T-cell (primary cell): Measurements from ENCODE around the gene ERVK3-1. TPM values are rescaled to one million over a fixed set of nuclear protein-coding genes. Genes with fewer than 3 reads are reported as not detected.

Experiments used
- ATAC-seq, 4 experiments: fragments of 200-7000 bp in 3 of 4; fragments of 150-1000 bp in 1 of 4; cut with Tn5 transposase; replicated peaks in 1 of 4; 1 replicate in 3 of 4; 2 replicates in 1 of 4; pipeline ENCODE4 v1.10.0; 2021; ENCODE audit warnings: moderate library complexity in 3 of 4, mild to moderate bottlenecking in 2 of 4, moderate number of reproducible peaks in 1 of 4
- CTCF ChIA-PET, 2 donors: fragments of 300-600 bp; sonication (Branson Sonifier 250); formaldehyde crosslinking; loops; one replicate each; lab custom pipeline; 2022; ENCODE audit warnings: antibody characterized with exemption in 2 of 2; lab: Charles Lee
- POLR2A ChIA-PET, 2 donors: fragments of 300-600 bp; sonication (Branson Sonifier 250); formaldehyde crosslinking; loops; one replicate each; lab custom pipeline; 2022; ENCODE audit warnings: antibody characterized with exemption in 2 of 2; lab: Charles Lee
- DNase-seq, 35 experiments: peaks; one replicate each; pipeline versions ENCODE4 v3.0.0 to v3.0.0-alpha.2; 2013 to 2023
- H3K27ac ChIP-seq: one replicate; pipeline ENCODE4 v1.5.1; 2013; ENCODE audit warnings: low read length
- H3K27me3 ChIP-seq, 2 experiments: replicated peaks in 1 of 2; 1 replicate in 1 of 2; 2 replicates in 1 of 2; pipeline versions ENCODE4 v1.6.1 to v1.7.0; 2013; ENCODE audit warnings: low read length in 1 of 2, mixed read lengths in 1 of 2; ENCODE audit not compliant: control insufficient read depth in 2 of 2, insufficient read depth in 2 of 2; ENCODE audit errors: extremely low read depth in 1 of 2
- H3K36me3 ChIP-seq, 2 donors: 1 replicate in 1 of 2; 2 replicates in 1 of 2; pipeline versions ENCODE4 v1.6.1 to v1.7.0; 2013; ENCODE audit warnings: low read length in 1 of 2; ENCODE audit not compliant: control insufficient read depth in 2 of 2, insufficient read depth in 1 of 2; ENCODE audit errors: extremely low read depth in 1 of 2
- H3K4me1 ChIP-seq, 2 experiments: 1 replicate in 1 of 2; 2 replicates in 1 of 2; pipeline versions ENCODE4 v1.6.1 to v1.7.0; 2013; ENCODE audit warnings: low read length in 2 of 2, mixed read lengths in 1 of 2; ENCODE audit not compliant: insufficient read depth in 2 of 2, control insufficient read depth in 1 of 2; ENCODE audit errors: extremely low read depth in 1 of 2
- H3K4me3 ChIP-seq, 2 donors: 1 replicate in 1 of 2; 2 replicates in 1 of 2; pipeline versions ENCODE4 v1.5.1 to v1.7.0; 2013; ENCODE audit warnings: mild to moderate bottlenecking in 2 of 2, low read length in 1 of 2, moderate library complexity in 1 of 2; ENCODE audit not compliant: control insufficient read depth in 1 of 2; ENCODE audit errors: extremely low read depth in 1 of 2
- H3K9me3 ChIP-seq: 2 replicates; pipeline ENCODE4 v1.7.0; 2013
- H3K27ac Mint-ChIP-seq, 2 donors: one replicate each; pipeline ENCODE4 v1.8.0; 2020 to 2021; ENCODE audit warnings: mild to moderate bottlenecking in 2 of 2, mixed read lengths in 2 of 2
- H3K27me3 Mint-ChIP-seq, 2 donors: one replicate each; pipeline ENCODE4 v1.8.0; 2021 to 2022; ENCODE audit warnings: mixed read lengths in 2 of 2
- H3K36me3 Mint-ChIP-seq: one replicate; pipeline ENCODE4 v1.8.0; 2021; ENCODE audit warnings: mixed read lengths
- H3K4me1 Mint-ChIP-seq, 3 donors: one replicate each; pipeline ENCODE4 v1.8.0; 2020 to 2022; ENCODE audit warnings: mixed read lengths in 3 of 3, mild to moderate bottlenecking in 1 of 3
- H3K4me3 Mint-ChIP-seq, 3 donors: one replicate each; pipeline ENCODE4 v1.8.0; 2020 to 2022; ENCODE audit warnings: mild to moderate bottlenecking in 3 of 3, mixed read lengths in 3 of 3, moderate library complexity in 3 of 3
- H3K9me3 Mint-ChIP-seq, 3 donors: one replicate each; pipeline ENCODE4 v1.8.0; 2020 to 2022; ENCODE audit warnings: mixed read lengths in 3 of 3
- WGBS: methylation state at CpG from one replicate; pipeline ENCODE4 v1.1.5; 2013; ENCODE audit warnings: missing lambda C conversion rate; ENCODE audit not compliant: insufficient coverage; 5-methylcytosine and 5-hydroxymethylcytosine counted together
- total RNA-seq, 35 experiments: library from RNA in 6 of 35; stranded (reverse) in 6 of 35; fragments of 120-200 nt in 1 of 35; gene quantifications; one replicate each; pipeline versions ENCODE4 v1.2.1 to v1.2.4 and lab custom pipeline; 2013 to 2026

Gene ERVK3-1
- total RNA-seq, 5 donors from 2014 or later (not counting 1 experiment from before 2014, with no cell fraction given), result 68.0 to 137 (median 81.9) TPM

DNA sequence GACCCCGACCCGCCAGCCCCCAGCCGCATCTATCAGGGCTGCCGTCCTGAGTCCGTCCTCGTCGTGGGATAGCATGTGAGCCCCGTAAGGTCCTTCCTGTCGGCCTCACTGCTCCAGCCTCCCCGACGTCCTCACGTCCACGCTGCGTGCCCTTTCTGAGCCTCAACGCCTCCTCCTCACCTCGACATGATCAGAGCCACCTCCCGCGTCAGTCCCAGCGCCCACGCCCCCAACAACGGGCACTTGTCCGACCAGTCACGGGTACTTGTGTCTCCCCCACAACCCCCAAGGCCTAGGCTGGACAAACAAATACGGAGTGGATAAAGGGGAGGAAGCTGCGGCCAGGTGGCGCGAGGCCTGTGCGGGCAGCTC, 56.7 kb downstream of the ERVK3-1 start:
- ChIA-PET CTCF (interaction anchor here in 1 of 2 donors (0.6 to 1.2 kb wide), 3 partner anchors 15 to 179 kb away, joined by 3 to 8 read pairs (median 4); no protein-coding TSS in a partner anchor), POLR2A (interaction anchor here in 1 of 2 donors (1.0 kb wide), 1 partner anchor 56 kb away, joined by 4 read pairs; no protein-coding TSS in a partner anchor)
- no peaks in the 10 kb centered on the region for H3K9me3 ChIP-seq
- no peaks in the 10 kb centered on the region for H3K36me3 ChIP-seq
- Mint-ChIP-seq H3K27ac (peak overlapping the region; percentile 75 to 90), H3K4me1 (peaks cover 11 to 21% (median 11%) of the 10 kb centered on the region in 3 donors), H3K4me3 (peak overlapping the region; percentile 83 to 92 (median 89)), H3K36me3 (no peaks in the 10 kb centered on the region), H3K27me3 (no peaks in the 10 kb centered on the region), H3K9me3 (no peaks in the 10 kb centered on the region)
- H3K27ac ChIP-seq, result peak overlapping the region; percentile 67
- WGBS, result 17% methylated on average over 20 of the region's 28 CpGs
- peak in 2 of 4 experiments; percentile 1 for ATAC-seq
- H3K4me3 ChIP-seq, result peak overlapping the region; percentile 83 to 86
- peaks cover 0 to 37% of the 10 kb centered on the region in 2 experiments for H3K4me1 ChIP-seq
- H3K27me3 ChIP-seq, result peaks cover 0 to 24% of the 10 kb centered on the region in 2 experiments
- peak in 6 of 35 experiments; percentile 6 to 32 (median 14) for DNase-seq

- Mint-ChIP-seq H3K36me3 (no peaks in the 10 kb centered on the region), H3K9me3 (no peaks in the 10 kb centered on the region), H3K27ac (peak within 1 kb of the TSS; percentile 80 to 90), H3K27me3 (no peaks in the 10 kb centered on the region), H3K4me1 (peaks cover 11 to 17% (median 11%) of the 10 kb centered on the region in 3 donors), H3K4me3 (peak within 1 kb of the TSS; percentile 83 to 92 (median 89))
- peaks cover 0 to 31% of the 10 kb centered on the region in 2 experiments for H3K4me1 ChIP-seq
- peak; percentile 87 to 96 (median 92) for ATAC-seq
- DNase-seq, result peak; percentile 90 to 99 (median 95)
- no peaks in the 10 kb centered on the region for H3K36me3 ChIP-seq
- ChIA-PET CTCF (interaction anchor here in 1 of 2 donors (0.6 to 1.2 kb wide), 6 partner anchors 15 to 179 kb away, joined by 3 to 8 read pairs (median 4); partner anchors contain the start of genes ZBTB45 and ZNF324B), POLR2A (interaction anchor here in 1 of 2 donors (0.7 to 1.0 kb wide), 2 partner anchors 52 to 56 kb away, joined by 3 to 4 read pairs; no protein-coding TSS in a partner anchor)
- peak within 1 kb of the TSS; percentile 67 for H3K27ac ChIP-seq
- H3K9me3 ChIP-seq, result no peaks in the 10 kb centered on the region
- H3K4me3 ChIP-seq, result peak within 1 kb of the TSS; percentile 83 to 86
- WGBS, result under 1% methylated on average over 73 of the region's 74 CpGs
- peaks cover 0 to 22% of the 10 kb centered on the region in 2 experiments for H3K27me3 ChIP-seq
Measured at GRCh38 chr19:58362272-58362994, 57.3 kb downstream of the ERVK3-1 start, which contains the start of gene ZNF497. Gene ZNF497 (minus strand): TSS chr19:58362751. CDS start chr19:58357635, 5,116 bp downstream.

- POLR2A ChIA-PET, result interaction anchor here (0.6 to 1.1 kb wide), 2 partner anchors 16 to 37 kb away, joined by 3 to 5 read pairs; partner anchors contain the start of gene ZSCAN22 (in 1 of the 2)
- no peaks in the 10 kb centered on the region for H3K9me3 ChIP-seq
- H3K4me3 Mint-ChIP-seq, result peak overlapping the region in 1 of 3 donors; percentile 37
- H3K27ac Mint-ChIP-seq, result no peak overlapping the region
- CTCF ChIA-PET, result interaction anchor here in 1 of 2 donors (1.0 kb wide), 1 partner anchor 37 kb away, joined by 3 read pairs; the partner anchor contains the start of gene ZSCAN22
- WGBS, result 59% methylated on average over 5 of the region's 5 CpGs
- no peaks in the 10 kb centered on the region for H3K36me3 Mint-ChIP-seq
- peaks cover 9 to 11% (median 10%) of the 10 kb centered on the region in 3 donors for H3K4me1 Mint-ChIP-seq
- no peak overlapping the region for H3K27ac ChIP-seq
- H3K4me1 ChIP-seq, result peaks cover 0 to 21% of the 10 kb centered on the region in 2 experiments
- no peak overlapping the region for H3K4me3 ChIP-seq
- ATAC-seq (no peak), DNase-seq (no peak)
- peaks cover 0 to 7% of the 10 kb centered on the region in 2 experiments for H3K27me3 ChIP-seq
- H3K27me3 Mint-ChIP-seq, result no peaks in the 10 kb centered on the region
- H3K36me3 ChIP-seq, result no peaks in the 10 kb centered on the region
- H3K9me3 Mint-ChIP-seq, result no peaks in the 10 kb centered on the region
Measured at GRCh38 chr19:58364146-58364545, 59.0 kb downstream of the ERVK3-1 start.

Other genes with a start within 250 kb of the ERVK3-1 start
- gene ZNF135, start 246.1 kb upstream of the ERVK3-1 start, total RNA-seq, result 1 to 10 TPM; 1.2 to 2.8 (median 2.1) TPM
- gene ZSCAN18, start 207.1 kb upstream of the ERVK3-1 start, total RNA-seq, result 10 to 100 TPM; 45.3 to 62.6 (median 52.4) TPM
- gene ZNF329, start 154.6 kb upstream of the ERVK3-1 start, total RNA-seq, result 10 to 100 TPM; 11.5 to 14.9 (median 14.1) TPM
- gene ZNF274, start 122.3 kb upstream of the ERVK3-1 start, total RNA-seq, result 10 to 100 TPM; 44.9 to 70.7 (median 63.4) TPM
- 10 to 100 TPM; 23.4 to 54.0 (median 47.1) TPM for gene ZNF544, start 76.5 kb upstream of the ERVK3-1 start, total RNA-seq
- gene ZNF8, start 26.4 kb upstream of the ERVK3-1 start, total RNA-seq, result 10 to 100 TPM in 2 of 5 donors, 1 to 10 TPM in 3; 8.6 to 11.0 (median 9.2) TPM
- gene ZSCAN22, start 21.6 kb downstream of the ERVK3-1 start, total RNA-seq, result 1 to 10 TPM; 1.9 to 6.9 (median 6.2) TPM
- 10 to 100 TPM; 15.4 to 31.1 (median 19.3) TPM for gene A1BG, start 48.1 kb downstream of the ERVK3-1 start, total RNA-seq
- 1 to 10 TPM in 4 of 5 donors, under 1 TPM in 1; 0.98 to 3.4 (median 2.2) TPM for gene ZNF497, start 57.4 kb downstream of the ERVK3-1 start, total RNA-seq
- 1 to 10 TPM; 1.7 to 6.0 (median 5.0) TPM for gene ZNF837, start 75.7 kb downstream of the ERVK3-1 start, total RNA-seq
- 1,000 to 10,000 TPM; 1,332 to 1,813 (median 1,414) TPM for gene RPS5, start 81.9 kb downstream of the ERVK3-1 start, total RNA-seq
- gene RNF225, start 90.3 kb downstream of the ERVK3-1 start, total RNA-seq, result 1 to 10 TPM in 1 of 5 donors, under 1 TPM in 3, not detected in 1; 0.44 to 1.9 (median 0.51) TPM
- gene ZNF584, start 103.3 kb downstream of the ERVK3-1 start, total RNA-seq, result 10 to 100 TPM in 2 of 5 donors, 1 to 10 TPM in 3; 4.3 to 13.3 (median 9.4) TPM
- 1 to 10 TPM; 1.4 to 8.5 (median 4.9) TPM for gene ZNF132, start 134.8 kb downstream of the ERVK3-1 start, total RNA-seq
- gene ZNF324B, start 146.2 kb downstream of the ERVK3-1 start, total RNA-seq, result 10 to 100 TPM in 4 of 5 donors, 1 to 10 TPM in 1; 9.5 to 17.2 (median 15.7) TPM
- gene ZNF324, start 161.7 kb downstream of the ERVK3-1 start, total RNA-seq, result 10 to 100 TPM; 17.9 to 33.2 (median 28.2) TPM
- 10 to 100 TPM; 12.0 to 20.5 (median 18.9) TPM for gene ZNF446, start 171.0 kb downstream of the ERVK3-1 start, total RNA-seq
- 10 to 100 TPM in 4 of 5 donors, 1 to 10 TPM in 1; 8.4 to 18.3 (median 14.6) TPM for gene SLC27A5, start 206.6 kb downstream of the ERVK3-1 start, total RNA-seq
- gene ZBTB45, start 214.4 kb downstream of the ERVK3-1 start, total RNA-seq, result 10 to 100 TPM in 4 of 5 donors, 1 to 10 TPM in 1; 8.3 to 27.8 (median 24.5) TPM
- 100 to 1,000 TPM; 374 to 574 (median 403) TPM for gene TRIM28, start 238.7 kb downstream of the ERVK3-1 start, total RNA-seq
- gene CHMP2A, start 249.7 kb downstream of the ERVK3-1 start, total RNA-seq, result 10 to 100 TPM; 61.5 to 82.9 (median 79.3) TPM